ENCODE data around the gene NYNRIN.

The NYNRIN gene

DNA sequence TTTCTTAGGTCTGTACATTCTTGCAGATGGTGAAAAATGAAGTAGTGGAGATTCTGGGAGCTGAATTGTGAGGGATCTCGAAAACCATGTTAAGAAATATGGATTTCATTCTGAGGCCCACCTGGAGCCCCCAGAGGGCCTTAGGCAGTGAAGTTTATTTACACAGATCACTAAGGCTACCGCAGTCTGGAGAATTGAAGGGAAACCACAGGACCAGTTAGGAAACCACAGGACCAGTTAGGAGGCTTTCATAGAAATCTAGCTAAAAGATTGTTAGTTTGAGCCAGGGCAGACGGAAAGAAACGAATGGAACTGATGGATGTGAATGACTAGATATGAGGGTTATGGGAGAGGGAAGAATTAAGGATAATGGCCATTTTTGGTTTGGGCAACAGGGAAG lies 23.5 kb downstream of the NYNRIN start:
- TF ChIP-seq POLR2A (IDR thresholded peaks at IDR 0.05; ENCODE audit: low read length), result no peak
- TF ChIP-seq GATA1 (IDR thresholded peaks at IDR 0.05; ENCODE audit: low read depth, low read length), result no peak
- no peak for DNase-seq

- TF ChIP-seq GATA1 (IDR thresholded peaks at IDR 0.05; ENCODE audit: low read depth, low read length) (no peak), POLR2A (IDR thresholded peaks at IDR 0.05; ENCODE audit: low read length) (peak; percentile 5)
- DNase-seq, result no peak
Measured at GRCh38 chr14:24422694-24423601, 24.1 kb downstream of the NYNRIN start.

- peak; percentile 90 for DNase-seq
- TF ChIP-seq POLR2A (IDR thresholded peaks at IDR 0.05; ENCODE audit: low read length), result no peak
- TF ChIP-seq GATA1 (IDR thresholded peaks at IDR 0.05; ENCODE audit: low read depth, low read length), result no peak
Measured at GRCh38 chr14:24425704-24426103, 26.9 kb downstream of the NYNRIN start.

DNA sequence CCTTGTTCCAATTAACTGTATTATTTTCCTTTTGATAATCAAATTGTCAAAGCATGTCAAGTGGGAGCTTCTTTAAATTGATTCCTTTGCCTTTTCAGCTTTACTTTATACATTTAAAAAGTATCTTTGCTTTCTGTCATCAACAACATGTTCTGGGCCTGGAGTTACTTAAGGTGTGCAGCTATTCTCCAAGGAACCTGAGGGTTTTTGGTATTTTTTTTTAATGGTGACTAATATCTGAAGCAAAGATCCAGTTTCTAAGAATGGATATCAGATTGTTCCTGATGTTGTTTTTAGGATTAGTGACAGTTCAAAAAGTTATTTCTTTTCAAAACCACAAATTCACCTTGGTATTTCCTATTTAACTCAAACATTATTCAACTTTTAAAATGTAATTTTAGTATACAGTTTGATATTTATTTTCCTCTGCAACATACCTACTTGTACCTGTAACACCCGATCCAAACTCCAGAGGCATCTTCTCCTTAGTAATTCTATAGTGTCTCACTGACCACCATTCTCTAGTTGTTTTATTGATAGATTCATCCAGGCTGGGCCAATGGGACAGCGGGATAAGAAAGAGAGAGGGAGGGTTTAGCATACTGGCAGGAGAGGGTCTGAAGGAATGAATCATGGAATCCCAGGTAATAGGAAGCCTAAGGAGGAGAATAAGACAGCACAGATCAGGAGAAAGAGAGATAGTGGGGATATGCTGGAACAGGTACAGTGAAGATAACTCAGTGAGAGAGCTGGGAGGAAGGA lies 27.5 kb downstream of the NYNRIN start:
- TF ChIP-seq GATA1 (IDR thresholded peaks at IDR 0.05; ENCODE audit: low read depth, low read length), result no peak
- TF ChIP-seq POLR2A (IDR thresholded peaks at IDR 0.05; ENCODE audit: low read length), result no peak
- no peak for DNase-seq

- peak in 1 of 2 experiments; percentile 25 for DNase-seq
- TF ChIP-seq POLR2A (IDR thresholded peaks at IDR 0.05; ENCODE audit: low read length), result no peak
- TF ChIP-seq GATA1 (IDR thresholded peaks at IDR 0.05; ENCODE audit: low read depth, low read length), result no peak
Measured at GRCh38 chr14:24426912-24427536, 28.2 kb downstream of the NYNRIN start.

DNA sequence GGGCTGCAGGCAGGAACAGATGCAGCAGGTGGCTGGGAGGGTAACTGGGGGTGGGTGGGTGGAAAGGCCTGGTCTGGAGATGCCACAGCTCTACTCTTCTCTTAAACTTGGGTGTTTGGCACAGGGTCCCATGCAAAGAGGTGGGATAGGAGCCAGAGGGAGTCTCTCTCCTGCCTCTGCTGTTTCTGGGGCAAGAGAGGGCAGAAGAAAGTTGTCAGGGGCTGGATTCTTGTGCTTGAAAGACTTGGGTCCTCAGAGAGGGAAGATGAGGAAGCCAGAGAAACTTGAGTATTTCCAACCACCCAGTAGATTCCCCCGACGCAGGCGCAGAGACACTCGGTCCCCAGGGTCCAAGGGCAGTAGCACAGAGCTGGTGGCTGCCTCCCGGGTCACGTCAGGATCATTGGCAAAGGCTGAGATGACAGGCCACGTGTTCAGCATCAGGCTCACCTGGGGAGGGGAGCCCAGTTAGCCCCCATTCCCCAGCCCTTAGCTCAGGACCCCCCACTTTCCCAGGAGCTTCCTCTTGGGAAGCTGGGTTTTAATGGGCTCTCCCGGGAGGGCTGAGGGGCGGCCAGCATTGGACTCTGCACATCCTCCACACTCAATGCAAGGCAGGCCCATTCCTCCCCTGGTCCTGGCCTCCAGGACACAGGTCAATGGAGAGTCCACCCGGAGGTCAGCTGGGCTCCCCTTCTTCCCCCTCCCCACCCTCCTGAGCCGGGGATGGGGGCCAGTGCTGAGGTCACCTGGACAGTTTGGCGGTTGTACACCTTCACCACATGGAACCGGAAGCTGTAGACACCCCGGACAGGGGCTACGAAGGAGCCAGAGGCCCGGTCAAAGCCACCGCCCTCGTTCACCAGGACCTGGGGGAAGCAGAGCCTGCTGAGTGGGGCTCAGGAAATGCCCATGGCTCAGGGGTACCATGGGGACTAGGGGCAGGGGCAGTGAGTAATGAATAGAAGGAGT lies 29.0 kb downstream of the NYNRIN start:
- TF ChIP-seq POLR2A (IDR thresholded peaks at IDR 0.05; ENCODE audit: low read length) (no peak), GATA1 (IDR thresholded peaks at IDR 0.05; ENCODE audit: low read depth, low read length) (no peak)

DNA sequence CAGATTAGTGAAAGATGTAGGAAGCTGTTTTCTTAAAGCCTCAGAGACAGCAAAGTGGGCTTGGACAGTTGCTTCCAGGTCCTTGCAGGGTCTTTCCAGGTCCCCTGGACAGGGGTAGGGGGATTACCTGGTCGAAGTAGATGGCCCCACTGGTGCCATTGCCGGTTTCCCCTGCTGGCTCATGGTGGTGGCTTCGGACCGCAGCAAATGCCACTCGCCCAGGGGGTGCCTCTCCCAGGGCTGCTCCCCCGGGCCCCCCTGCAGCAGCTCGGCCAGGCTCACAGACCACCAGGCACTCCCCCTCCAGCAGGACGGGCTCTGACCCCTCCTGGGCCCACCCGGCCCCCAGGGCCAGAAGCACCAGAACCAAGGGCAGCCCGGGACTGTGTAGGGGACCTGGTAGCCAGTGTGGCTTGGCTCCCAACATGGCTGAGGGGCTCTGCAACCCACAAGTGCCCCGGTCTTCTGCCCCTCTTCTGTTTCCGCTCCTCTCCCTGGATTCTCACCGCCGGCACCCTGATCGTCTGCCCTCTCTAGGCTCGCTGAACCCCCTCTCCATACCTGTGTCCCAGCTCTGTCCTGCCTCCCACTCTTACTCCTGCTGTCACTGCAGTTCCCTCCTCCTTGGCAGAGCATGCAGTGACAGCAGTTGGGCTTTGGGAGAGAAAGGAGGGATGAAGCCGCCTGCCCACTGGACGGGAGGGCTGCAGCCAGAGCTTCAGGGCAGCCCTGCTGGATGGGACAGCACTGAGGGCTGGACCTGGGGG lies 30.0 kb downstream of the NYNRIN start:
- no peak for TF ChIP-seq GATA1 (IDR thresholded peaks at IDR 0.05; ENCODE audit: low read depth, low read length)
- no peak for TF ChIP-seq POLR2A (IDR thresholded peaks at IDR 0.05; ENCODE audit: low read length)
- no peak for DNase-seq

More for the DNA sequence above, 29.0 kb downstream of the NYNRIN start:
- DNase-seq, result no peak

GRCh38 chr14:24429395-24430142 lies 30.8 kb downstream of the NYNRIN start, which contains the start of the genes CBLN3 and KHNYN:
Gene CBLN3, minus strand, starts transcription at chr14:24429668. Its CDS starts 614 bp downstream, at chr14:24429054.
Gene KHNYN, plus strand, starts transcription at chr14:24429954. Its CDS starts 777 bp downstream, at chr14:24430731.
- DNase-seq, result peak; percentile 92 to 94
- TF ChIP-seq GATA1 (IDR thresholded peaks at IDR 0.05; ENCODE audit: low read depth, low read length) (no peak), POLR2A (IDR thresholded peaks at IDR 0.05; ENCODE audit: low read length) (peak; percentile 96)

GRCh38 chr14:24430143-24430681 lies 31.4 kb downstream of the NYNRIN start:
- peak; percentile 85 to 89 for DNase-seq
- TF ChIP-seq POLR2A (IDR thresholded peaks at IDR 0.05; ENCODE audit: low read length) (peak; percentile 40), GATA1 (IDR thresholded peaks at IDR 0.05; ENCODE audit: low read depth, low read length) (no peak)

DNA sequence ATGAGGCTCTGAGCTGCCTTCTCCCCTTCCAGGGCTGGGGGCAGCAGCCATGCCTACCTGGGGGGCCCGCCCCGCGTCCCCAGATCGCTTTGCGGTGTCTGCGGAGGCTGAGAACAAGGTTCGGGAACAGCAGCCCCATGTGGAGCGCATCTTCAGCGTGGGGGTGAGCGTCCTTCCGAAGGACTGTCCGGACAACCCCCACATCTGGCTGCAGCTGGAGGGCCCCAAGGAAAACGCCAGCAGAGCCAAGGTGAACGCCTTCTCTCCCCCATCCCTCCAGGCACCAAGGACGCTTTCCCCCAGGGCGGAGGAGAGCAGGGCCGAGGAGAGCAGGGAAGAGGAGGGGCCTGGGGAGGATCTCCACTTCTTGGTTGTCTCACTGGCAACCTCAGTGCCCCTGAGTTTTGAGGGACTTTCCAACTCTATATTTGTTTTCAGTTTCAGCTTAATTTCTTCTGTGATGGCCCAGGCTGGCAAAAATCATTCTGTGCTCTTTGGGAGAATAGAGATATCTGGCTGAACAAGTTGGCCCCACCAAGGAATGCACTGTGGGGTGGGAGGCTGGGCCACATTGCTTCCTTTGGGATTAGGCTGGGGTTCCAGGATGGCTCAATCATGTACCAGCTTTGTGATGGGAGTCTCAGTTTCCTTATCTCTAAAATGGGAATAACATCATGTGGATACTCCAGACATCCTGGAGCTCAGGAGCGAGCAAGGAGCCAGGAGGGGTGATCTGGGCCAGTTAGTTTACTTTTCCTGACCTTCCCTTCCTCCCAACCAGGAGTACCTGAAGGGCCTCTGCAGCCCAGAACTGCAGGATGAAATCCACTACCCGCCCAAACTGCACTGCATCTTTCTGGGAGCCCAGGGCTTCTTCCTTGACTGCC lies 32.1 kb downstream of the NYNRIN start:
- peak in 1 of 2 experiments; percentile 43 for DNase-seq
- TF ChIP-seq POLR2A (IDR thresholded peaks at IDR 0.05; ENCODE audit: low read length) (no peak), GATA1 (IDR thresholded peaks at IDR 0.05; ENCODE audit: low read depth, low read length) (no peak)
